Measurements from ENCODE around the gene PAPOLA. TPM values are rescaled to one million over a fixed set of nuclear protein-coding genes. Genes with fewer than 3 reads are reported as not detected.
"Not testable (repeated sequence)": the region's sequence is repeated elsewhere in the genome, so short reads cannot be mapped to it uniquely, and the experiment has no call there.

The PAPOLA gene
- 100 to 1,000 TPM in 7 of 10 donors, 10 to 100 TPM in 3; 79.7 to 140 (median 117) TPM for polyA plus RNA-seq (ENCODE audit: insufficient read length in 10 of 10)
- long read RNA-seq, donor 1, full-length matches to known transcripts, result 20 of 46 reads
- long read RNA-seq, donor 1, partial matches to known transcripts, result 26 of 46 reads
- long read RNA-seq, donor 1, other reads (novel, unspliced or antisense), result 0 of 46 reads
- long read RNA-seq, donor 2, full-length matches to known transcripts, result 23 of 35 reads
- long read RNA-seq, donor 2, partial matches to known transcripts, result 12 of 35 reads
- long read RNA-seq, donor 2, other reads (novel, unspliced or antisense), result 0 of 35 reads
- long read RNA-seq, donor 3, result 0 reads
- long read RNA-seq, donor 4, full-length matches to known transcripts, result 24 of 31 reads
- long read RNA-seq, donor 4, partial matches to known transcripts, result 7 of 31 reads
- long read RNA-seq, donor 4, other reads (novel, unspliced or antisense), result 0 of 31 reads
- long read RNA-seq, donor 5, full-length matches to known transcripts, result 36 of 50 reads
- long read RNA-seq, donor 5, partial matches to known transcripts, result 14 of 50 reads
- long read RNA-seq, donor 5, other reads (novel, unspliced or antisense), result 0 of 50 reads
- long read RNA-seq, donor 6, full-length matches to known transcripts, result 21 of 43 reads
- long read RNA-seq, donor 6, partial matches to known transcripts, result 22 of 43 reads
- long read RNA-seq, donor 6, other reads (novel, unspliced or antisense), result 0 of 43 reads
- long read RNA-seq, donor 7, full-length matches to known transcripts, result 28 of 48 reads
- long read RNA-seq, donor 7, partial matches to known transcripts, result 20 of 48 reads
- long read RNA-seq, donor 7, other reads (novel, unspliced or antisense), result 0 of 48 reads
- long read RNA-seq, donor 8, full-length matches to known transcripts, result 30 of 45 reads
- long read RNA-seq, donor 8, partial matches to known transcripts, result 15 of 45 reads
- long read RNA-seq, donor 8, other reads (novel, unspliced or antisense), result 0 of 45 reads
- long read RNA-seq, donor 9, full-length matches to known transcripts, result 7 of 7 reads
- long read RNA-seq, donor 9, partial matches to known transcripts, result 0 of 7 reads
- long read RNA-seq, donor 9, other reads (novel, unspliced or antisense), result 0 of 7 reads

GRCh38 chr14:96501740-96502620 is at the start of gene PAPOLA:
TSS of gene PAPOLA (plus strand) at chr14:96502382. CDS start at chr14:96502593, 211 bp downstream.
- DNase-seq, result peak; percentile 96 to 99 (median 99)

- no peak for DNase-seq
Observed at GRCh38 chr14:96452684-96453083, 49.5 kb upstream of the PAPOLA start.

GRCh38 chr14:96455588-96455987 is 46.6 kb upstream of the PAPOLA start:
- no peak for DNase-seq

GRCh38 chr14:96459851-96460250 is 42.3 kb upstream of the PAPOLA start:
- no peak for DNase-seq

- no peak for DNase-seq
Observed at GRCh38 chr14:96461950-96462798, 40.0 kb upstream of the PAPOLA start.

- no peak for DNase-seq
Observed at GRCh38 chr14:96464136-96464535, 38.0 kb upstream of the PAPOLA start.

GRCh38 chr14:96466918-96467317 is 35.3 kb upstream of the PAPOLA start:
- DNase-seq, result no peak

- DNase-seq, result no peak
Observed at GRCh38 chr14:96470331-96470730, 31.9 kb upstream of the PAPOLA start.

GRCh38 chr14:96470967-96471366 is 31.2 kb upstream of the PAPOLA start:
- not testable (repeated sequence) for DNase-seq

- no peak for DNase-seq
Observed at GRCh38 chr14:96478119-96478518, 24.1 kb upstream of the PAPOLA start.

- no peak for DNase-seq
Observed at GRCh38 chr14:96479435-96480146, 22.6 kb upstream of the PAPOLA start.

GRCh38 chr14:96481731-96482314 is 20.4 kb upstream of the PAPOLA start:
- DNase-seq, result no peak

GRCh38 chr14:96482986-96483385 is 19.2 kb upstream of the PAPOLA start:
- DNase-seq, result no peak

GRCh38 chr14:96484399-96484798 is 17.8 kb upstream of the PAPOLA start:
- DNase-seq, result no peak

- DNase-seq, result no peak
Observed at GRCh38 chr14:96486705-96487104, 15.5 kb upstream of the PAPOLA start.

GRCh38 chr14:96489327-96489726 is 12.9 kb upstream of the PAPOLA start:
- no peak for DNase-seq

GRCh38 chr14:96493178-96493577 is 9.0 kb upstream of the PAPOLA start:
- no peak for DNase-seq

GRCh38 chr14:96494331-96494730 is 7.9 kb upstream of the PAPOLA start:
- no peak for DNase-seq

GRCh38 chr14:96497087-96497486 is 5.1 kb upstream of the PAPOLA start:
- no peak for DNase-seq

Measured in muscle of back (tissue), 13 donors.